Hepatocyte (in vitro differentiated cells): ENCODE measurements around the gene ZNF276. TPM values are rescaled to one million over a fixed set of nuclear protein-coding genes. Genes with fewer than 3 reads are reported as not detected.

Experiments used
- DNase-seq: peaks from one replicate; pipeline ENCODE4 v3.0.0-alpha.2; 2016; ENCODE audit warnings: low spot score
- H2AFZ ChIP-seq: fragments of 200-600 bp; sonication (generic); 2 replicates; pipeline ENCODE4 v1.6.0; 2016; ENCODE audit warnings: antibody characterized with exemption, mild to moderate bottlenecking
- H3K27ac ChIP-seq: fragments of 200-600 bp; sonication (generic); 2 replicates; pipeline ENCODE4 v1.5.1; 2016; ENCODE audit warnings: mild to moderate bottlenecking
- H3K27me3 ChIP-seq: fragments of 200-600 bp; sonication (generic); 2 replicates; pipeline ENCODE4 v1.6.1; 2016
- H3K36me3 ChIP-seq: fragments of 200-600 bp; sonication (generic); replicated peaks from 2 replicates; pipeline ENCODE4 v1.5.1; 2016; ENCODE audit warnings: low read depth; ENCODE audit not compliant: insufficient read depth
- H3K4me1 ChIP-seq: fragments of 200-600 bp; sonication (generic); 2 replicates; pipeline ENCODE4 v1.5.1; 2016; ENCODE audit warnings: mild to moderate bottlenecking, moderate library complexity; ENCODE audit not compliant: insufficient read depth
- H3K4me2 ChIP-seq: fragments of 200-600 bp; sonication (generic); 2 replicates; pipeline ENCODE4 v1.6.0; 2016
- H3K4me3 ChIP-seq: fragments of 200-600 bp; sonication (generic); 2 replicates; pipeline ENCODE4 v1.5.1; 2016; ENCODE audit warnings: mild to moderate bottlenecking
- H3K79me2 ChIP-seq: fragments of 200-600 bp; sonication (generic); 2 replicates; pipeline ENCODE4 v1.6.0; 2017; ENCODE audit warnings: mild to moderate bottlenecking
- H3K9me2 ChIP-seq: fragments of 200-600 bp; sonication (generic); replicated peaks from 2 replicates; pipeline ENCODE4 v1.6.0; 2017; ENCODE audit warnings: mild to moderate bottlenecking; ENCODE audit not compliant: insufficient read depth
- H3K9me3 ChIP-seq: fragments of 200-600 bp; sonication (generic); 2 replicates; pipeline ENCODE4 v1.5.1; 2016; ENCODE audit warnings: low read depth, mild to moderate bottlenecking
- H4K20me1 ChIP-seq: fragments of 200-600 bp; sonication (generic); 2 replicates; pipeline ENCODE4 v1.6.0; 2016; ENCODE audit warnings: mild to moderate bottlenecking; ENCODE audit not compliant: insufficient read depth, poor library complexity, severe bottlenecking
- CTCF ChIP-seq: fragments of 200-600 bp; sonication (generic); IDR thresholded peaks from 2 replicates; pipeline ENCODE4 v1.5.1; 2016; ENCODE audit warnings: antibody characterized with exemption, mild to moderate bottlenecking; ENCODE audit not compliant: poor library complexity
- EZH2 ChIP-seq: fragments of 200-600 bp; sonication (generic); IDR thresholded peaks from 2 replicates; pipeline ENCODE4 v1.6.1; 2016; ENCODE audit warnings: antibody characterized with exemption, mild to moderate bottlenecking, borderline replicate concordance
- EZH2phosphoT487 ChIP-seq: fragments of 200-600 bp; sonication (generic); IDR thresholded peaks from one replicate; pipeline ENCODE4 v1.6.1; 2018; ENCODE audit warnings: antibody characterized with exemption, mild to moderate bottlenecking, low read depth, moderate library complexity; ENCODE audit not compliant: unreplicated experiment, severe bottlenecking
- WGBS: methylation state at CpG from one replicate; pipeline ENCODE4 v1.1.6; 2016; ENCODE audit warnings: low lambda C conversion rate; ENCODE audit errors: missing lambda C conversion rate; 5-methylcytosine and 5-hydroxymethylcytosine counted together
- polyA plus RNA-seq: library from polyadenylated mRNA; unstranded; fragments of >200 nt; fragmentation: Nextera tagmentation; extraction: Ambion mirVana; gene quantifications from 2 replicates; pipeline ENCODE4 v1.2.1, GENCODE V29; 2016
- total RNA-seq: library from RNA; depleted of rRNA; stranded (reverse); fragments of >200 nt; gene quantifications from 2 replicates; pipeline ENCODE4 v1.2.3, GENCODE V29; 2014

Gene ZNF276
- total and polyA plus RNA-seq, 2 experiments from 2014 or later, result 15.0 to 23.2 TPM

GRCh38 chr16:89722392-89723278, 1.3 kb downstream of the ZNF276 start:
- peaks cover 22% of the 10 kb centered on the region for H3K4me1 ChIP-seq
- no peak for TF ChIP-seq CTCF
- TF ChIP-seq EZH2phosphoT487, result no peak
- H3K4me3 ChIP-seq, result peak overlapping the region; percentile 93
- peaks cover 28% of the 10 kb centered on the region for H4K20me1 ChIP-seq
- peak; percentile 55 for DNase-seq
- no peaks in the 10 kb centered on the region for H3K9me2 ChIP-seq
- H3K27ac ChIP-seq, result peak overlapping the region; percentile 99
- peak overlapping the region; percentile 4 for H2AFZ ChIP-seq
- H3K9me3 ChIP-seq, result no peaks in the 10 kb centered on the region
- H3K79me2 ChIP-seq, result peaks cover 35% of the 10 kb centered on the region
- no peaks in the 10 kb centered on the region for H3K36me3 ChIP-seq
- H3K27me3 ChIP-seq, result no peaks in the 10 kb centered on the region
- H3K4me2 ChIP-seq, result peak overlapping the region; percentile 95
- WGBS, result 55% methylated on average over 56 of the region's 56 CpGs

- Histone ChIP-seq H3K27ac (no peak overlapping the region), H3K4me1 (peaks cover 22% of the 10 kb centered on the region), H3K4me2 (peak overlapping the region; percentile 95), H3K79me2 (peaks cover 29% of the 10 kb centered on the region), H3K36me3 (no peaks in the 10 kb centered on the region), H2AFZ (no peak overlapping the region), H3K9me3 (no peaks in the 10 kb centered on the region), H3K27me3 (no peaks in the 10 kb centered on the region), H4K20me1 (peaks cover 28% of the 10 kb centered on the region), H3K4me3 (no peak overlapping the region), H3K9me2 (no peaks in the 10 kb centered on the region)
- no peak for DNase-seq
- WGBS, result 96% methylated on average over 30 of the region's 30 CpGs
- no peak for TF ChIP-seq EZH2
- TF ChIP-seq EZH2phosphoT487, result no peak
- TF ChIP-seq CTCF, result no peak
Observed at GRCh38 chr16:89723279-89724250, 2.2 kb downstream of the ZNF276 start.

- TF ChIP-seq EZH2phosphoT487, result no peak
- no peak for TF ChIP-seq CTCF
- TF ChIP-seq EZH2, result no peak
- peaks cover 20% of the 10 kb centered on the region for H3K79me2 ChIP-seq
- WGBS, result 83% methylated on average over 17 of the region's 17 CpGs
Observed at GRCh38 chr16:89727406-89728120, 6.2 kb downstream of the ZNF276 start.

More at GRCh38 chr16:89727406-89728120, 6.2 kb downstream of the ZNF276 start:
- Histone ChIP-seq H3K9me3 (no peaks in the 10 kb centered on the region), H3K4me3 (no peak overlapping the region), H3K27ac (no peak overlapping the region), H3K9me2 (no peaks in the 10 kb centered on the region), H3K27me3 (no peaks in the 10 kb centered on the region), H3K36me3 (no peaks in the 10 kb centered on the region), H3K4me1 (peaks cover 6% of the 10 kb centered on the region), H3K4me2 (no peak overlapping the region), H2AFZ (no peak overlapping the region), H4K20me1 (peaks cover 21% of the 10 kb centered on the region)
- DNase-seq, result no peak
